T-helper 22 cell (primary cell): ENCODE data around the gene PGAP3.

Source experiments
- DNase-seq: peaks from one replicate; pipeline ENCODE4 v3.0.0-alpha.2; 2020; ENCODE audit warnings: low read depth

The PGAP3 gene

GRCh38 chr17:39697961-39698360 lies 10.1 kb upstream of the PGAP3 start:
- no peak for DNase-seq

GRCh38 chr17:39696731-39697130 lies 8.9 kb upstream of the PGAP3 start:
- no peak for DNase-seq

- DNase-seq: no peak
Measured at GRCh38 chr17:39695089-39695474, 7.2 kb upstream of the PGAP3 start.

DNA sequence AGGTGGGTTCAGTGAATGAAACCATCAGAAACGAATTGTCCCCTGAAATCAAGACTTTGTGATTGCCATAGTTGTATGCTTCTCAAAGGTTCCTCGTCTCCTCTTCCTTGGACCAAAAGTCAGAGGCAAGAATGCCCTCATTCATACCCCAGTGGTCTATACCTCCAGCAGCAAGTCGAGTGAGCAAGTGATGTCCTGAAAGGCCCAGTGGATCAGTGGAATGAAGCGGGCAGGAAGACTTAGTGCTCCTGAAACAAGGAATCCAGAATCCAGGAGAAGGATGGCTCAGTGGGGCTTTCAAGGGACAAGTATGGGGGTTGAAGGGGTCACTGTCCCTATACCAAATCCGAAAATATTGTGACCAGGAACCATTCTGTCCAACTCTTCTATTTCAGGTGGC lies 6.7 kb upstream of the PGAP3 start:
- no peak for DNase-seq

DNA sequence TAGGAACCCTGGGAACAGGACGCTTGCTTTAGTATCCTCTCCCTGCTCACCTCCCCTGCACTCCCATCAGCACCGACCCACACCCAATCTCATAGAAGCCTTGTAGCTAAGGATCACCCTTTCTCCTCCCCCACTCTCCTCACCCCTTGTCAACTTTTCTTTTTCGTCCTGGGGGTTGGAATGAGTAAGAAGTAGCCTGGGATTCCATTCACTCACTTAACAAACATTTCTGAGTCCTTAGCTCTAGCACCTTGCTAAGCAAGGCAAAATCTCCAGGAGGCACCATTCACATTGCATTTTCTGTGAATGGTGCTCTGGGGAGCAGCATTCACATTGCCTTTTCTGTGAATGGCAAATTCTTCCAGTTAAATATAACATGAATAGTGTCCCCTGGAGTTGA lies 1.1 kb upstream of the PGAP3 start:
- no peak for DNase-seq

DNA sequence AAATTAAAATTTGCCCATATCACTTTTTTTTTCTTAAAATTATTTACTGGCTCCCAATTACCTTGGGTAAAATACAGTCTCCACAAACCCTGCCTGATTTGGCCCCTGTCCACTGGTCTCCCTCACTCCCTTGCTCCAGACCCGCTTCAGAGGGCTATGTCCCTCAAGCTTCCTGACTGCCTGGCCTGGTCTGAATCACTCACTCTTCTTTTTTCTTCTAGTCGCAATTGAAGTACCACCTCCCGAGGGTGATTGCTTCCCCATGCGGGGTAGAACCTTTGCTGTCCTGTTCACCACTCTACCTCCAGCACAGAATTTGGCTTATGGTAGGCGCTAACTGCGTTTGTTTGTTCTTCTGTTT lies 598 bp upstream of the PGAP3 start:
- DNase-seq: no peak

- no peak for DNase-seq
Measured at GRCh38 chr17:39687101-39687545, 734 bp downstream of the PGAP3 start.

DNA sequence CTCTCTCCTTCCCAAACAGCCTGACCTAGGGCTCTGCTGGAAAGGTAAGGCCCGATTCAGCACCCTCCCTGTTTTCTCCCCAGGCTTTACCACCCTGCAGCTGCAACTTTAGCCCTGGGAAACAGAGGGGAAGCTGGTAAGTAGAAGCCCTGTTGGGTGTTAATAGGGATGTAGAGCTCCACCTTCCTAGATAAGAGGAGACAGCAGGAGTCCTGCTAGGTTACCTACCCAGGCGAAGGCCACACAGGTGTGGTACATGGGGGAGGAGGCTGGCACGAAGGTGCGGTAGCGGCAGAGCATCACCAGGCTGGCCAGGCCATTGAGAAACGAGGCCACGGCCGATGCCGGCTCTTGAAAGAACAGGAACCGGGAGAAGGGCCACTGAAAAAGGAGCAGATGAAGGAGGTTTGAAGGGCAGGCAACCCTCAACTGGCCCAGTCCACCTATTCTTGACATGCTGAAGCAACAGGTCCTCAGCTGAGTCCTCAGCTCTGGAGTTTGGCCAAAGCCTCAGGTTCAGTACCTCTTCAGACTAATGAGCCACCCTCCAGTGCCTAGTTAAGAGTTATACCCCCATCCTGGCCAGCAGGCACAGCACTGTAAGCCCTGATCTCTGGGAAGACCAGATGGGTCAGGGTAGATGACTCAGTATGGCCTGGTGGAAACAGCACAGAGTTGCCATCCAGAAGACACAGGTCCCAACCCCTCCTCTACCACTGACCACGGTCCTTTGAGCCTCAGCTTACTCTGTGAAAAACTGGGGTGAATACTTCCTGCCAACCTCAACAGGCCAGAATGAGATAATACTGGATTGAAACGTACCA lies 3.3 kb downstream of the PGAP3 start:
- DNase-seq: no peak

DNA sequence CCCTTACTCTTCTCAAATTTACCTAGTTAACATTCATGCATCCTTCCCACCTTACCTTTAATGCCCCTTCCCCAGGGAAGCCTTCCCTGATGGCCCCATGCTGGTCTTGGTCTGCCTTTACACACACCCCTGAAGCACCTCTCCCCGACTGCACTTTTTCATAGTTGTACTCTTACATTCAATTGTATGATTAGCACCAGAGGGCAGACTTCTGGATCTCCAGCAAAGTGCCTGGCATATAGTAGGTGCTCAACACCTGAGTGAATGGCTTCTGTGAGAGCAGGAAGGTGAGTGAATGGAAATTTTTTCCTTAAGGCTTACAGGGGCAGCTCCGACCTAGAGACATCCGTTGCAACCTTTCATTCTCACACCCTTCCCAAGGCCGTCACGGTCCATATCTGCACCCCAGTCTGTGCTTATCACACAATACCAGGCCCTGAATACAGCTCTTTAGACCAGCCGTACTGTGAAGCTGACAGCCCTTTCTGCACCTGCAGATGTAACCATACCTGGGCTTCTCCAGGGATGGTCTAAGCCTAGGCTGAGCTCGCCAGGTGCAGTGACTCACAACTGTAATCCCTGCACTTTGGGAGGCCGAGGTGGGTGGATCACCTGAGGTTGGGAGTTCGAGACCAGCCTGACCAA lies 4.4 kb downstream of the PGAP3 start:
- no peak for DNase-seq

GRCh38 chr17:39679521-39680192 lies 8.2 kb downstream of the PGAP3 start:
- no peak for DNase-seq

GRCh38 chr17:39678340-39679116 lies 9.3 kb downstream of the PGAP3 start:
- DNase-seq: no peak

DNA sequence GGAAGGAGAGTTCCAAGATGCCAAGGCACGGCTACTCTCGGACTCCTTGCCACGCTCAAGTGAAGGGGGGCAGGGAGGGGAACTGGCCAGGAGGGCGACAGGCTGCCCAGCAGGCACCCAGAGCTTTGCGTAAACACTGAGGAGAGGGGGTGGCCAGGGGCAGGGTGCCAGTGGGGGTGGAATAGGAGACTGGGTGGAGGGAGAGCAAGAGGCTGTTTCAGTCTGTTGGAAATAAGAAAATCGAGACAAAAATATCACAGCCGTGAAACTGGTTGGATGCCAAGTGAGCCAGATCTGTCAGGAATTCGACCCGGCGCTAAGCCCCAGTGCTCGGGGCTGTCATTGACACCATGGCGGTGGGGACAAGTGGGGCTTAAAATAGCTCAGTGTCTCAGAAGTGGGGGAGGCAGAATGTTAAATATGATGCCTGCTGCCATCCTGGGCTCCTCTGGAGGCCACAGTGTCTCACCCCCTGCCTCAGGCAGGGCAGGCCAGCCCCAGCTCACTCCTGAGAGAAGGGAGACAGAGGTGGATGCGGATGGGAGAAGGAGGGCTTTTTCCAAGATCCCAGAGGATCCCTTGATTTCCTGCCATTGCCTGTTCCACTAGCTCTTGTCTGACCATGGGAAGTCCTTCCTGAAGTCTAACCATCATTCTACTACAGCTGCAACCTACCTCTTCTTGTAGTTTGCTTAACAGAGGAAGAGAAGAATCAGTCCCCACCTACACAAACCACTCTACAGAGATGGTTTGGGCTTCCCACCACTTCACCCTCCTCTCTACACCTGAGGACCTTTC lies 10.1 kb downstream of the PGAP3 start:
- DNase-seq: no peak

DNA sequence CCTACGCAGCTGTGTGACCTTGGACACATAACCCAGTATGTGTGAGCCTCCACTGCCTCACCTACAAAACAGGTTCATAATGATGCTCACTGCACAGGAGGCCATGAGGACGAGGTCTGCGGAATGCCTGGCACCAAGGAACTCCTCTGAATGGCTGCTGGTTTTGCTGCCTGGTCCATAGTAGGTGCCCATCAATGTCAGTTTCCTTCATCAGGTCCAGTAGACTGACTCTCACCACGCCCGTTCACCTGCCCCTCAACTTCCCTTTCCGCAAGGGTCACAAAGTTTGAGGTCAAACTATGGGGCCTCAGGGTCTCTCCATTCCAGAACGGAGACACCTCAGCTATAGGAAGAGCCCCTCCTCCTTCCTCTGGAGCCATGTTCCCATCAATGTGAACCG lies 10.8 kb downstream of the PGAP3 start:
- no peak for DNase-seq

- no peak for DNase-seq
Measured at GRCh38 chr17:39676198-39676819, 11.5 kb downstream of the PGAP3 start.

DNA sequence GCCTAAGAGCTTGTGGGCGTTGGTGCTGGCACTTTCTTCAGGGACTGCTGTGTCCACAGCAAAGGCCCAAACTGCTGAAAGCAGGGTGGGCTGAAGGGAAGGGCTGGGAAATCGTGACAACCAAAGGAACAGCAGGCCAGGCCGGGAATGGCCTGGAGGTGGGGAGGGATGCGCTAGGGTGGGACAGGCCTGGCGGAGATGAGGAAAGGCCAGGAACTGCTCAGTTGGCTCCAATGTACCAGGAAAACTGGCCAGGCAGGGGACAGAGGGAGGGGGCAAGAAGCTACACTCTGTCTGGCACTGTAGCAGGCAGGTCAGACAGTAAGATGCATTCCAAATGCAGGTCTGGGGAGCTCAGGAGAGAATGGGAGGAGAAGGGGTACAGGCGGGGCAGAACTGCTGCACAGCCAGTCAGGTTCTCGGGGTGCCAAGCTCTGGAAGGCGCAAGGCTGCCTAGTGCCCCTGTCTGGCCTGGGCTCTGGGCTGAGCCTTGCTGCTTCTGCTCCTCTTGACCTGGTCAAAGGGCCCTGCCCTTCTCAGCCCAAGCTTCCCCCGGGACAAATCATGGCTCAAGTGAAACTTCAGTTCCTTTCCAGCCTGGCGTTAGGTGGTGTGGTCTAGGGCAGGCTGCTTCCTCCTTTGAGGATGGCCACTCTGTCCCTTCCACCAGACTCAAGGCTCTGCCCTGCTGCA lies 12.3 kb downstream of the PGAP3 start:
- no peak for DNase-seq

- DNase-seq: no peak
Measured at GRCh38 chr17:39674702-39675389, 13.0 kb downstream of the PGAP3 start.

GRCh38 chr17:39674179-39674578 lies 13.7 kb downstream of the PGAP3 start:
- DNase-seq: no peak

DNA sequence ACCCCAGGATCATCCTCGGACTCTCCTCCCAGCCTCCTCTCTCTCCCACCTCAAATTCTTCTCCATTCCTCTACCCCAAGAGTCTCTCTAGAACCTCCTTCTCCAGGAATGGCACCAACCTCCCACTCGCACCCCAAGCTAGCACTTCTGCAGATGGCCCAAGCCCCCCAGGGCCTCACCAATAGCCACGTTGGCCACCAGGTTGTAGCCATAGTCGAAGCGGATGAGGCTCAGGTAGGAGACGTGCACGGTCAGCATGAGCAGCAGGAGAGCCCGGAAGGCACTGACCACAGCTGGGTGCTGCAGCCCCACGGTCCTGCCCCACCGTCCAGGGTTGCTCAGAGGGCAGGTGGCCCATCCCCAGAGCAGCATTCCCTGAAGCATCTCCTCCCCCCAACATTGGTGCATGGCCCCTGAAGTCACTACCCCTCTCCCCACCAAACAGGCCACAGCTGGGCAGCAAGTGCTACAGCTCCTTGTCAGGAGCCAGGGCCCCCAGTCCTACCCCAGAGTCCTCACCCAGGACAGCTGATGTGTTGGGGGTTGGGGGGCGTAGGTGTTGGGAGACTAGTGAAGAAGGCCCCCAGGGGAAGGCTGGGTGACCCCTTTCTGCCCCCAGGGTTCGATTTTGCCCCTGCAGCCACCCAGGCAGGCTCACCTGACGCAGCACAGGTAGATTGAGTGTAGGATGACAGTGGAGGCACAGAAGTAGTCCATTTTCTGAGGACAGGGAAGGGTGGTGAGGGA lies 14.3 kb downstream of the PGAP3 start:
- DNase-seq: no peak
